Measurements from ENCODE around the gene CHN2.
A peak's percentile ranks its signal among the peaks of the same experiment; 100 is the strongest.
"Not testable (repeated sequence)": the region's sequence is repeated elsewhere in the genome, so short reads cannot be mapped to it uniquely, and the experiment has no call there.

CHN2 gene

GRCh38 chr7:29262191-29262917 lies 67.8 kb downstream of the CHN2 start:
- DNase-seq, result no peak

DNA sequence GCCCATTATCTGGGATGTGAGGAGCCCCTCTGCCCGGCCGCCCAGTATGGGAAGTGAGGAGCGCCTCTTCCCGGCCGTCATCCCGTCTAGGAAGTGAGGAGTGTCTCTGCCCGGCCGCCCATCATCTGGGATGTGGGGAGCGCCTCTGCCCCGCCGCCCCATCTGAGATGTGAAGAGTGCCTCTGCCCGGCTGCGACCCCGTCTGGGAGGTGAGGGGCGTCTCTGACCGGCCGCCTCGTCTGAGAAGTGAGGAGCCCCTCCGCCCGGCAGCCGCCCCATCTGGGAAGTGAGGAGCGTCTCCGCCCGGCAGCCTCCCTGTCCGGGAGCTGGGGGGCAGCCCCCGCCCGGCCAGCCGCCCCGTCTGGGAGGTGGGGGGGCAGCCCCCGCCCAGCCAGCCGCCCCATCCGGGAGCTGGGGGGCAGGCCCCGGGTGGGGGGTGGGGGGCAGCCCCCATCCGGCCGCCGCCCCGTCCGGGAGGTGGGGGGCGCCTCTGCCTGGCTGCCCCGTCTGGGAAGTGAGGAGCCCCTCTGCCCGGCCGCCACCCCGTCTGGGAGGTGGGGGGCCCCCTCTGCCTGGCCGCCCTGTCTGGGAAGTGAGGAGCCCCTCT lies 69.1 kb downstream of the CHN2 start:
- DNase-seq, result not testable (repeated sequence)

- no peak for DNase-seq
Measured at GRCh38 chr7:29265208-29265923, 70.8 kb downstream of the CHN2 start.

GRCh38 chr7:29269935-29270334 lies 75.4 kb downstream of the CHN2 start:
- no peak for DNase-seq

DNA sequence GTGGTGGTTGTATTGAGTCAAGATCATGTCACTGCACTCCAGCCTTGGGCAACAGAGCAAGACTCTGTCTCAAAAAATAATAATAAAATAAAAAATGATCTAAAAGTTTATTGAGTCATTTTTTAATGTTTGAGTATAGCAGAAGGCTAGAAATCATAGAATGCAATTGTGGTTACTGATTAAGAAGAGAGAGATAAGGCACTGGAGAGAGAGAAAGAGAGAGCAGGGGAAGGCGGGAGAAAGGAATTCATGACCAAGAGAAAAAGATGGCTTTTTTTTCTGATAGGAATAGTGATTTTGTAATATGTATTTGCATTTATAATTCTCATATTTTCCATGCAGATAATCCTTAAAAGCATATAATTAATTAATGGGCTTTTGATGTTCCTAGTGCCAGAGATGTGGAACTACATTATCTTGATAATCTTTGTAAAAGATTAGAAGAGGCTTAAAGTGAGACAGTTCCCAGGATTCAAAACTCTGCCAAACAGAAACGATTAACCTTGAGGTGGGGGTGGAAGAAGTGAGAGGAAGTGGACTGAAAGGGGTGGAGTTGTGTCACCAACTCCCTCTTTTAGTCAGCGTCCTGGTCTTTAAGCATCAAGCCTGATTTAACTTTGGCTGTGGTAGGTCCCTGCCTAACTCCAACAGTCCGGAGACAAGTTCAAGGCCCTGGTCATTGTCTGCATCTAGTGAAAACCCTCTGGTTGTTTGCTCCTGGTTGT lies 76.2 kb downstream of the CHN2 start:
- no peak for DNase-seq

DNA sequence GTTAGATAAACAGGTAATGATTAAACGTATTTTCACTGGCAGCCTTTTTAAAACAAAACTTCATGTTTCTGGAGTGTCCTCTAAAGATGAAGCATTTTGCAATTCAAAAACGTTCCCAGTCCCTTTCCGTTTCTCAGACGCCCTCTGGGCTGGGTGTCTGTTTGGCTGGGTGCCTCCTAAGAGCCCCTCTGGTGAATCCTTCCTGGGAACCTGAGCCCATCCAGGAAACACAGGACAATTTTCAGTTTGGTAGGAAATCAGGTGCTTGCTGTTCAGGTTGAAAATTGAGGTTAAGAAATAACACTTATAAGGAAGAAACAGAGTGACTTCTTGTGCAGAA lies 76.7 kb downstream of the CHN2 start:
- no peak for DNase-seq

GRCh38 chr7:29272057-29272456 lies 77.5 kb downstream of the CHN2 start:
- DNase-seq, result no peak

DNA sequence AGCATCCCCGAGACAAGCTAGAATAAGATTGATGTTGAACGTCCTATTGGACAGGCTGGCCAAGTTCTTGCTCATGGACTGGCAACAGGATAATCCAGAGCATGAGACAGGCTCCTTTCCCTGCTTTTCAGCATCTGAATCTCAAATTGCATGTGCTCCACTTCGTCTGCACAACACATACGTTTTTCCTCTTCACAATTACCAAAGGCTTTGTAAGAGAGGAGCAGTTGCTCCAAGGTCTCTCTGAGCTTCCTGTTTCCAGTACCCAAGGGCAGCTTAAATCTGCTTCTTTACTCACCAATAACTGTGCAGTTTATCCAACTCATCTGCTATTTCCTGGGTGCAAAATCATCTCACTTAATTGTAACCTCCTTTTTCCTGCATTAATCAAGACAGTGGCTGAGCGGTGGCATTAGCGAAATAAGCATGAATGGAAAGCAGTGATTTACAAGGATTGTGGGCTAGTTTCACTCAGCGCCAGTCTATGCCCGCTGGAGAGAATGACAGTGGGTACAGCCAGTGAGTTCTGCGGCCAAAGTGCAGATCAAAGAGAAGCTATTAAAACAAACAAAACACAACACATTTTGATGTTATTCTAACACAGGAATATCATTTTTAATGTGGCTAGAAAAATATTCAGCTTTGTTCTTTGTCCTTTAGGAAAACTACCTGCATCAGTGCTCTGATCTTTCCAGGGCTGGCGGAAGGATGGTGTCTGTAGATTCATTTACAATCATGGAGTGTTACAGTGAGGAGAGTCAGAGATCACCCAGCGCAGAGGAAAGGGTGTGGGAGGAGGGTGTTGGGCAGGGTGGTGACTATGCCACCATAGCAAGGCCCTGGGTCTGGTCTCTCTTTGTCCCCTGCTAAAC lies 79.8 kb downstream of the CHN2 start:
- no peak for DNase-seq

- no peak for DNase-seq
Measured at GRCh38 chr7:29275018-29275318, 80.4 kb downstream of the CHN2 start.

DNA sequence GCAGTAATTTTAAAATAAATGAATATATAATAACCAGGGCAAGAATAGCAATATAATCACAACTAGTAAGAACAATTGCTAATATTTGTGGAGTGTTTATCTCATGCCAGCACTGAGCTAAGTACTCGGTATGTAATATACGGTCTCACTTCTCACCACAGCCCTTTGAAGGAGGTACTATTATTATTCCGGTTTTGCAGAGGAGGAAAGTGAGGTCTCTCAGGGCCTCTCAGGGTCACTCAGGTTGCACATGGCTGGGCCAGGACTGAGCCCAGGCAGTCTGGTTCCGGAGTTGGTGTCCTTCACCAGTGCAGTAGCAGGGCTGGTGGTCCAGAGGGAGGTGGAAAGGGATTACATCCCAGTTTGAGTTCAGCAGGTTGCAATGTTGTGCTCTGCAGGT lies 80.9 kb downstream of the CHN2 start:
- DNase-seq, result no peak

DNA sequence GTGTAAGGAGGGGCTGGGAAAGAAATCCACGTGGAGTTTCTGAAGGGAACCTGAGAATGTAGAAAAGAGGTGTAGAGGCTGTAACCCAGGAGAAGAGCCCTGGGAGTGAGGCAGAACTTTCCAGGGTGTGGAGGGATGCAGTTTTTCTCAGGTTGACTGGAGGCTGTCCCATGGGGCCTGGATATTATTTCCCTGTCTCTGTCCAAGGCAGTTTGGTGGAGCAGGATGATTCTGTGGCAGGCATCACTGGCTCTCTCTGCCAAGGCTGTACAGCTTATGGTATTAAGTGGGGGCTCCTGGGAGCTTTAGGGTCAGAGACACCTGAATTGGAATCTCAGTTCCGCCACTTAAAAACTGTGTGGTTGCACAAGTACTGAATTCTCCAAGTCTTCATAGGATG lies 81.6 kb downstream of the CHN2 start:
- DNase-seq, result no peak

- no peak for DNase-seq
Measured at GRCh38 chr7:29276806-29277205, 82.2 kb downstream of the CHN2 start.

GRCh38 chr7:29277436-29278215 lies 83.1 kb downstream of the CHN2 start:
- DNase-seq, result no peak

DNA sequence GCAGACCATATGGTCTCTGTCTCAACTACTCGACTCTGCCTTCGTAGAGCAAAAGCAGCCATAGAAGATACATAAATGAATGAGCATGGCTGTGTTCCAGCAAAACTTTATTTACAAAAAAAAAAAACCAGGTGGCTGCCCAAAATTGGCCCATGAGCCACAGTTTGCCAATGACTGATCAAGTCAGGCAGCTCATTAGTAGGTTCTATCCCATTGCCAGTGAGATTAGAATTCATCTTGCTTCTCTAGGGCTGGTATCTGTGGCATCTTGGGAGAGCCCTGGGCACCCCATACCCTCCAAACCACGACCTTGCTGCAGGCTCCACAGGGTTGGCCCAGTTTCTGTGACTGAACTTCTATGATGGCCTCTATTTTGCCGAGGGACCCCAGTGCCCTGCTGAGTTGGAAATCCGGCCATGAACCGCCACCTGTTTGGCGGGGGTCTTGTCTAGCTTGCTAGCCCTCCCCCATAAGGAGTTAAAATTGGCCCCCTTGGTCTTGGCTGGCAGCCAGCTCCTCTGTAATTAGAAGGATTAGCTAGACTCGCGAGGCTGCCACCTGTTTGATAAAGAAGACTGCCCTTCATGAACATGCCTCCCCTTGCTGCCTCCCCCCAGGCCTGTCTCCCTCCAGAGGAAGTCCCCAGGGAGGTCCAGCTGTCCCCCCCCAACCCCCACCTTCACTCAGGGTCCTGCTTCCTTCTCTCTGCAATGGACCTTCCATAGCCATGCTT lies 83.9 kb downstream of the CHN2 start:
- peak; percentile 93 for DNase-seq

- peak; percentile 44 for DNase-seq
Measured at GRCh38 chr7:29281782-29282541, 87.4 kb downstream of the CHN2 start.

- DNase-seq, result peak; percentile 26
Measured at GRCh38 chr7:29282819-29283414, 88.3 kb downstream of the CHN2 start.

- no peak for DNase-seq
Measured at GRCh38 chr7:29284696-29285443, 90.3 kb downstream of the CHN2 start.

GRCh38 chr7:29285444-29285793 lies 90.8 kb downstream of the CHN2 start:
- DNase-seq, result no peak

GRCh38 chr7:29285861-29286260 lies 91.3 kb downstream of the CHN2 start:
- DNase-seq, result no peak
